B cell (primary cell): ENCODE results near the gene SPINT3. TPM values are rescaled to one million over a fixed set of nuclear protein-coding genes. Genes with fewer than 3 reads are reported as not detected.

Experiments
- ATAC-seq: fragments of 200-7000 bp; cut with Tn5 transposase; one replicate; pipeline ENCODE4 v1.10.0; 2021; ENCODE audit warnings: low read depth, mild to moderate bottlenecking, moderate number of reproducible peaks, moderate library complexity
- CTCF ChIA-PET: fragments of 350-600 bp; sonication (Branson Sonifier 250); formaldehyde crosslinking; loops from one replicate; lab custom pipeline; 2021; ENCODE audit warnings: antibody characterized with exemption, inconsistent platforms; lab: Charles Lee
- POLR2A ChIA-PET: fragments of 350-600 bp; sonication (Branson Sonifier 250); formaldehyde crosslinking; loops from one replicate; lab custom pipeline; 2021; ENCODE audit warnings: antibody characterized with exemption; lab: Charles Lee
- DNase-seq: peaks from one replicate; pipeline ENCODE4 v3.0.0; 2013
- H2AFZ ChIP-seq: 2 replicates; pipeline ENCODE4 v1.6.1; 2012; ENCODE audit warnings: mild to moderate bottlenecking, low read depth, low read length; ENCODE audit not compliant: insufficient read depth, poor library complexity, severe bottlenecking
- H3K27ac ChIP-seq, 2 donors: 1 replicate in 1 of 2; 2 replicates in 1 of 2; pipeline ENCODE4 v1.5.1; 2012 to 2013; ENCODE audit warnings: low read length in 2 of 2, mild to moderate bottlenecking in 2 of 2, moderate library complexity in 1 of 2
- H3K27me3 ChIP-seq, 4 experiments: fragments of 200-600 bp in 1 of 4; sonication (generic) in 1 of 4; replicated peaks in 1 of 4; 1 replicate in 2 of 4; 2 replicates in 2 of 4; pipeline versions ENCODE4 v1.6.1 to v1.7.0; 2013 to 2016; ENCODE audit warnings: low read length in 3 of 4, mild to moderate bottlenecking in 2 of 4, mixed read lengths in 1 of 4, moderate library complexity in 1 of 4; ENCODE audit not compliant: insufficient read depth in 4 of 4, control insufficient read depth in 3 of 4; ENCODE audit errors: control extremely low read depth in 1 of 4
- H3K36me3 ChIP-seq, 2 experiments: replicated peaks in 1 of 2; 1 replicate in 1 of 2; 2 replicates in 1 of 2; pipeline versions ENCODE4 v1.6.1 to v1.7.1; 2013; ENCODE audit warnings: low read length in 1 of 2; ENCODE audit not compliant: insufficient read depth in 2 of 2, control insufficient read depth in 1 of 2; ENCODE audit errors: control extremely low read depth in 1 of 2, extremely low read depth in 1 of 2
- H3K4me1 ChIP-seq, 2 donors: fragments of 200-600 bp in 1 of 2; sonication (generic) in 1 of 2; 1 replicate in 1 of 2; 2 replicates in 1 of 2; pipeline versions ENCODE4 v1.5.1 to v1.6.1; 2013 to 2017; ENCODE audit warnings: low read length in 2 of 2; ENCODE audit not compliant: control insufficient read depth in 2 of 2, insufficient read depth in 2 of 2
- H3K4me2 ChIP-seq: replicated peaks from 2 replicates; pipeline ENCODE3; 2012; ENCODE audit warnings: mild to moderate bottlenecking, low read depth, low read length; ENCODE audit not compliant: poor library complexity, severe bottlenecking
- H3K4me3 ChIP-seq, 5 experiments: fragments of 200-600 bp in 1 of 5; sonication (generic) in 1 of 5; 1 replicate in 3 of 5; 2 replicates in 2 of 5; pipeline versions ENCODE4 v1.5.1 to v1.7.0; 2011 to 2016; ENCODE audit warnings: low read length in 4 of 5, mild to moderate bottlenecking in 4 of 5, low read depth in 2 of 5, control low read depth in 1 of 5, moderate library complexity in 1 of 5; ENCODE audit not compliant: insufficient read depth in 1 of 5; ENCODE audit errors: control extremely low read depth in 1 of 5, extremely low read depth in 1 of 5
- H3K79me2 ChIP-seq: fragments of 200-600 bp; sonication (generic); one replicate; pipeline ENCODE4 v1.6.0; 2016; ENCODE audit warnings: low read length; ENCODE audit not compliant: control insufficient read depth, insufficient read depth
- H3K9ac ChIP-seq: fragments of 200-600 bp; sonication (generic); 2 replicates; pipeline ENCODE4 v1.6.1; 2017; ENCODE audit warnings: mild to moderate bottlenecking, low read length, moderate library complexity
- H3K9me3 ChIP-seq, 3 donors: one replicate each; pipeline versions ENCODE4 v1.6.1 to v1.7.1; 2013; ENCODE audit warnings: low read length in 2 of 3; ENCODE audit not compliant: control insufficient read depth in 2 of 3, insufficient read depth in 1 of 3; ENCODE audit errors: control extremely low read depth in 1 of 3
- H4K20me1 ChIP-seq: 2 replicates; pipeline ENCODE4 v1.6.0; 2012; ENCODE audit warnings: mild to moderate bottlenecking, low read length; ENCODE audit not compliant: insufficient read depth, control insufficient read depth, poor library complexity, severe bottlenecking
- H3K27ac Mint-ChIP-seq: one replicate; pipeline ENCODE4 v1.8.0; 2021; ENCODE audit warnings: mixed read lengths
- H3K27me3 Mint-ChIP-seq: one replicate; pipeline ENCODE4 v1.8.0; 2021; ENCODE audit warnings: mixed read lengths
- H3K4me1 Mint-ChIP-seq: one replicate; pipeline ENCODE4 v1.8.0; 2021; ENCODE audit warnings: mixed read lengths
- H3K4me3 Mint-ChIP-seq: one replicate; pipeline ENCODE4 v1.8.0; 2021; ENCODE audit warnings: mixed read lengths
- H3K9me3 Mint-ChIP-seq: one replicate; pipeline ENCODE4 v1.8.0; 2022; ENCODE audit warnings: mixed read lengths; ENCODE audit not compliant: insufficient read depth
- EZH2 ChIP-seq: IDR thresholded peaks from 2 replicates; pipeline ENCODE4 v1.6.1; 2012; ENCODE audit warnings: borderline replicate concordance, low read depth, mild to moderate bottlenecking, moderate library complexity, low read length; ENCODE audit not compliant: insufficient read depth, poor library complexity, severe bottlenecking
- WGBS: methylation state at CpG from one replicate; pipeline ENCODE4 v1.1.5; 2013; ENCODE audit warnings: missing lambda C conversion rate; ENCODE audit not compliant: insufficient coverage; 5-methylcytosine and 5-hydroxymethylcytosine counted together
- intact Hi-C: fragments of 100-400 bp; cut with micrococcal nuclease; formaldehyde crosslinking; loops from one replicate; pipeline ENCODE4 v1.10.0; 2022
- polyA plus RNA-seq: library from polyadenylated mRNA; depleted of rRNA; stranded (reverse); fragments of >200 nt; gene quantifications from 2 replicates; pipeline ENCODE4 v1.2.3, GENCODE V29; 2012
- total RNA-seq, 2 donors: library from RNA; stranded (reverse); fragments of 120-200 nt in 1 of 2; gene quantifications; 1 replicate in 1 of 2; 2 replicates in 1 of 2; pipeline versions ENCODE4 v1.2.3 to v1.2.4, GENCODE V29; 2013 to 2022
- TF ChIP-seq, protein P1 (sequence below): fragments of 200-600 bp; IDR thresholded peaks from one replicate; pipeline ENCODE4 v1.8.0; 2022; ENCODE audit warnings: antibody characterized with exemption, mild to moderate bottlenecking

Gene SPINT3
- total and polyA plus RNA-seq, 2 donors (not counting 1 experiment from before 2014, with no cell fraction given): not detected

DNA sequence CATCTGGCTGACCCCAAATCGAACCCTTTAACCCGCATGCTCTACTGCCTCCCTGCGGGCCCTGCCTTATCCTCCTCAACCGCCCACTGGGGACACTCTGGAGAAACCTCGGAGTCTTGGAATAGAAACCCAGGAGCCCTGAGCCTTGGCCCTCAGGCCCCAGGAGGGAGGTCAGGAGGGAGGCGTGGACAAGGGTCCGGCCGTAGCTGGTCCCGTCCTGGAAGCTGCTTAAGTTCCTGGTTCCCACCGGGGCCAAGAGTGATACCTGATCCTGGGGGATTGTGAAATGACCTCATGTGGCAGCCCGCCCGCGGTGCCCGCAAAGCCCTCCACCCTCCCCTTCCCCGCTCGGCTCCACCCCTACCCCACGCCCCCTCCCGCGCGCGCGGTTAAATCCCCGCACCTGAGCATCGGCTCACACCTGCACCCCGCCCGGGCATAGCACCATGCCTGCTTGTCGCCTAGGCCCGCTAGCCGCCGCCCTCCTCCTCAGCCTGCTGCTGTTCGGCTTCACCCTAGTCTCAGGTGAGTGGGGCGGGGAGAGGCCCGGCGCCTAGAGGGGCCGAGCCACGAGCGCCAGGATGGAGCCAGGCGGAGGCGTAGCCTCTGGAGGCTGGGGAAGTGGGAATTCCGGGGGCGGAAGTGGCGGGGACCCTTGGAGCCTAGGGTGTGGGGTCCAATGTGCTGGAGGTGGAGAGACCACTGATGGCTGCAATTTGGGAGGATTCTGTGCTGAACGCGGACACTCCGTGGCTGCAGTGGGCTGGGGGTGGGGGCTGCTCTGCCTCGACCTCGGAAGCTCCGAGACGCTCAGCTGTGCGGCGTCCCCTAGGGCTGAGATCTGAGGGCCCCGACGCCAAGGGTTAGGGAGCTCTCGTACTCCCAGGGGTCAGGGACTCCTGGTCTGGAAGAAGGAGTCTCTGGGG is 45.8 kb downstream of the SPINT3 start, which contains the start of gene WFDC2:
WFDC2 (plus strand) TSS at position 418 of the 926 bp plus-strand sequence; CDS start at position 447, 29 bp downstream.
- TF ChIP-seq, protein P1, sequence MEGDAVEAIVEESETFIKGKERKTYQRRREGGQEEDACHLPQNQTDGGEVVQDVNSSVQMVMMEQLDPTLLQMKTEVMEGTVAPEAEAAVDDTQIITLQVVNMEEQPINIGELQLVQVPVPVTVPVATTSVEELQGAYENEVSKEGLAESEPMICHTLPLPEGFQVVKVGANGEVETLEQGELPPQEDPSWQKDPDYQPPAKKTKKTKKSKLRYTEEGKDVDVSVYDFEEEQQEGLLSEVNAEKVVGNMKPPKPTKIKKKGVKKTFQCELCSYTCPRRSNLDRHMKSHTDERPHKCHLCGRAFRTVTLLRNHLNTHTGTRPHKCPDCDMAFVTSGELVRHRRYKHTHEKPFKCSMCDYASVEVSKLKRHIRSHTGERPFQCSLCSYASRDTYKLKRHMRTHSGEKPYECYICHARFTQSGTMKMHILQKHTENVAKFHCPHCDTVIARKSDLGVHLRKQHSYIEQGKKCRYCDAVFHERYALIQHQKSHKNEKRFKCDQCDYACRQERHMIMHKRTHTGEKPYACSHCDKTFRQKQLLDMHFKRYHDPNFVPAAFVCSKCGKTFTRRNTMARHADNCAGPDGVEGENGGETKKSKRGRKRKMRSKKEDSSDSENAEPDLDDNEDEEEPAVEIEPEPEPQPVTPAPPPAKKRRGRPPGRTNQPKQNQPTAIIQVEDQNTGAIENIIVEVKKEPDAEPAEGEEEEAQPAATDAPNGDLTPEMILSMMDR: no peak
- TF ChIP-seq EZH2: no peak
- no peaks in the 10 kb centered on the region for H3K36me3 ChIP-seq
- H3K4me3 ChIP-seq: peak within 1 kb of the TSS in 4 of 5 experiments; percentile 19 to 52 (median 38)
- H3K27me3 ChIP-seq: peaks cover 0 to 48% (median 29%) of the 10 kb centered on the region in 4 experiments
- ChIA-PET POLR2A (no interaction called here), CTCF (interaction anchor here (0.7 to 1.4 kb wide), 2 partner anchors 96 to 301 kb away, joined by 3 to 4 read pairs; no protein-coding TSS in a partner anchor)
- peak within 1 kb of the TSS; percentile 56 for H3K9ac ChIP-seq
- intact Hi-C loops: no loop called here
- DNase-seq (no peak), ATAC-seq (peak; percentile 21)
- Mint-ChIP-seq H3K9me3 (no peaks in the 10 kb centered on the region), H3K4me1 (peaks cover 17% of the 10 kb centered on the region), H3K27me3 (peaks cover 54% of the 10 kb centered on the region), H3K27ac (no peak within 1 kb of the TSS), H3K4me3 (peak within 1 kb of the TSS; percentile 77)
- no peak within 1 kb of the TSS for H3K27ac ChIP-seq
- peaks cover 21 to 23% of the 10 kb centered on the region in 2 donors for H3K4me1 ChIP-seq
- no peaks in the 10 kb centered on the region for H4K20me1 ChIP-seq
- no peaks in the 10 kb centered on the region for H3K79me2 ChIP-seq
- H2AFZ ChIP-seq: peak within 1 kb of the TSS; percentile 32
- peak within 1 kb of the TSS; percentile 88 for H3K4me2 ChIP-seq
- H3K9me3 ChIP-seq: peaks cover 0 to 15% (median 0%) of the 10 kb centered on the region in 3 donors
- 18% methylated on average over 43 of the region's 54 CpGs for WGBS
